DMS53 treated with DMSO at 0.1 percent for 48 hours (cell line): Measurements from ENCODE around the gene FBXO44.

Experiments used
- DNase-seq: peaks from one replicate; lab custom pipeline; 2025; ENCODE audit not compliant: unreplicated experiment; lab: John Stamatoyannopoulos, UW

Gene FBXO44

GRCh38 chr1:11639372-11639771 is 15.3 kb upstream of the FBXO44 start:
- no peak for DNase-seq

GRCh38 chr1:11640101-11640500 is 14.6 kb upstream of the FBXO44 start:
- DNase-seq = no peak

- no peak for DNase-seq
Observed at GRCh38 chr1:11640944-11641343, 13.7 kb upstream of the FBXO44 start.

GRCh38 chr1:11641776-11642305 is 12.8 kb upstream of the FBXO44 start:
- DNase-seq = no peak

- DNase-seq = peak; percentile 43
Observed at GRCh38 chr1:11642418-11643017, 12.2 kb upstream of the FBXO44 start.

GRCh38 chr1:11643782-11644181 is 10.9 kb upstream of the FBXO44 start:
- no peak for DNase-seq

GRCh38 chr1:11645270-11645669 is 9.4 kb upstream of the FBXO44 start:
- DNase-seq = no peak

- peak; percentile 67 for DNase-seq
Observed at GRCh38 chr1:11645670-11646265, 8.9 kb upstream of the FBXO44 start.

GRCh38 chr1:11646317-11646716 is 8.4 kb upstream of the FBXO44 start:
- DNase-seq = no peak

- no peak for DNase-seq
Observed at GRCh38 chr1:11647333-11647732, 7.3 kb upstream of the FBXO44 start.

- DNase-seq = no peak
Observed at GRCh38 chr1:11648039-11648438, 6.6 kb upstream of the FBXO44 start.

- no peak for DNase-seq
Observed at GRCh38 chr1:11648732-11649158, 5.9 kb upstream of the FBXO44 start.

- DNase-seq = no peak
Observed at GRCh38 chr1:11649237-11649623, 5.4 kb upstream of the FBXO44 start.

- DNase-seq = no peak
Observed at GRCh38 chr1:11649624-11650330, 4.9 kb upstream of the FBXO44 start.

- DNase-seq = peak; percentile 75
Observed at GRCh38 chr1:11650331-11650991, 4.2 kb upstream of the FBXO44 start.

- DNase-seq = no peak
Observed at GRCh38 chr1:11651017-11651416, 3.7 kb upstream of the FBXO44 start.

- DNase-seq = no peak
Observed at GRCh38 chr1:11652203-11652780, 2.4 kb upstream of the FBXO44 start.

- no peak for DNase-seq
Observed at GRCh38 chr1:11653101-11653860, 1.4 kb upstream of the FBXO44 start.

- DNase-seq = no peak
Observed at GRCh38 chr1:11653861-11654136, 878 bp upstream of the FBXO44 start.

GRCh38 chr1:11654939-11655808 is 497 bp downstream of the FBXO44 start:
- DNase-seq = no peak
